ENCODE measurements around the gene TMEM269. TPM values are rescaled to one million over a fixed set of nuclear protein-coding genes. Genes with fewer than 3 reads are reported as not detected.

Gene TMEM269
- polyA plus RNA-seq, 3 donors, result 0.44 to 1.1 (median 0.79) TPM

GRCh38 chr1:42817976-42818375 lies 33.2 kb downstream of the TMEM269 start:
- no peak for DNase-seq (ENCODE audit: low read depth in 3 of 3, low spot score in 2 of 3)

- DNase-seq (ENCODE audit: low read depth in 3 of 3, low spot score in 2 of 3), result no peak
Observed at GRCh38 chr1:42820813-42821212, 36.0 kb downstream of the TMEM269 start.

GRCh38 chr1:42821690-42822089 lies 36.9 kb downstream of the TMEM269 start:
- no peak for DNase-seq (ENCODE audit: low read depth in 3 of 3, low spot score in 2 of 3)

- DNase-seq (ENCODE audit: low read depth in 3 of 3, low spot score in 2 of 3), result no peak
Observed at GRCh38 chr1:42822800-42823392, 38.1 kb downstream of the TMEM269 start.

GRCh38 chr1:42824481-42825035 lies 39.8 kb downstream of the TMEM269 start:
- DNase-seq (ENCODE audit: low read depth in 3 of 3, low spot score in 2 of 3), result no peak

GRCh38 chr1:42825036-42825851 lies 40.5 kb downstream of the TMEM269 start:
- DNase-seq (ENCODE audit: low read depth in 3 of 3, low spot score in 2 of 3), result no peak

GRCh38 chr1:42830631-42831030 lies 45.8 kb downstream of the TMEM269 start:
- no peak for DNase-seq (ENCODE audit: low read depth in 3 of 3, low spot score in 2 of 3)

GRCh38 chr1:42831273-42831672 lies 46.5 kb downstream of the TMEM269 start:
- DNase-seq (ENCODE audit: low read depth in 3 of 3, low spot score in 2 of 3), result no peak

GRCh38 chr1:42832641-42833240 lies 48.0 kb downstream of the TMEM269 start:
- no peak for DNase-seq (ENCODE audit: low read depth in 3 of 3, low spot score in 2 of 3)

GRCh38 chr1:42833981-42834380 lies 49.2 kb downstream of the TMEM269 start:
- DNase-seq (ENCODE audit: low read depth in 3 of 3, low spot score in 2 of 3), result no peak

- DNase-seq (ENCODE audit: low read depth in 3 of 3, low spot score in 2 of 3), result no peak
Observed at GRCh38 chr1:42834803-42835202, 50.0 kb downstream of the TMEM269 start.

- no peak for DNase-seq (ENCODE audit: low read depth in 3 of 3, low spot score in 2 of 3)
Observed at GRCh38 chr1:42835422-42835821, 50.6 kb downstream of the TMEM269 start.

GRCh38 chr1:42837709-42838108 lies 52.9 kb downstream of the TMEM269 start:
- DNase-seq (ENCODE audit: low read depth in 3 of 3, low spot score in 2 of 3), result no peak

- DNase-seq (ENCODE audit: low read depth in 3 of 3, low spot score in 2 of 3), result no peak
Observed at GRCh38 chr1:42838482-42839190, 53.8 kb downstream of the TMEM269 start.

GRCh38 chr1:42841010-42841409 lies 56.2 kb downstream of the TMEM269 start:
- DNase-seq (ENCODE audit: low read depth in 3 of 3, low spot score in 2 of 3), result no peak

- no peak for DNase-seq (ENCODE audit: low read depth in 3 of 3, low spot score in 2 of 3)
Observed at GRCh38 chr1:42841440-42842147, 56.8 kb downstream of the TMEM269 start.

- DNase-seq (ENCODE audit: low read depth in 3 of 3, low spot score in 2 of 3), result no peak
Observed at GRCh38 chr1:42844592-42845140, 59.9 kb downstream of the TMEM269 start.

GRCh38 chr1:42845193-42845592 lies 60.4 kb downstream of the TMEM269 start:
- DNase-seq (ENCODE audit: low read depth in 3 of 3, low spot score in 2 of 3), result no peak

GRCh38 chr1:42845866-42846256 lies 61.1 kb downstream of the TMEM269 start:
- no peak for DNase-seq (ENCODE audit: low read depth in 3 of 3, low spot score in 2 of 3)
